A673 (cell line): ENCODE data around the gene NTF3. TPM values are rescaled to one million over a fixed set of nuclear protein-coding genes. Genes with fewer than 3 reads are reported as not detected.

Experiments used
- BruUV-seq: library from RNA; stranded (reverse); fragments of 400-500 nt; replicated peaks from 2 replicates; lab custom pipeline; 2021; lab: Mats Ljungman, UMichigan
- CTCF ChIA-PET: fragments of 300-600 bp; sonication (Branson Sonifier 250); formaldehyde crosslinking; loops from one replicate; lab custom pipeline; 2022; ENCODE audit warnings: antibody characterized with exemption; lab: Charles Lee
- POLR2A ChIA-PET: fragments of 300-600 bp; sonication (Branson Sonifier 250); formaldehyde crosslinking; loops from one replicate; lab custom pipeline; 2022; ENCODE audit warnings: antibody characterized with exemption; ENCODE audit not compliant: low non-redundant PET; lab: Charles Lee
- DNase-seq: peaks from one replicate; pipeline ENCODE4 v3.0.0-alpha.2; 2015; ENCODE audit warnings: low spot score
- H3K27ac ChIP-seq: fragments of 200-600 bp; sonication (generic); 2 replicates; pipeline ENCODE4 v1.5.1; 2016; ENCODE audit warnings: mixed run types, low read depth, mild to moderate bottlenecking, mixed read lengths, antibody characterized with exemption, low read length; ENCODE audit not compliant: poor library complexity, severe bottlenecking
- H3K27me3 ChIP-seq: fragments of 200-600 bp; sonication (generic); replicated peaks from 2 replicates; pipeline ENCODE4 v1.6.1; 2017; ENCODE audit warnings: mixed run types, low read depth, mild to moderate bottlenecking, mixed read lengths, antibody characterized with exemption, low read length; ENCODE audit not compliant: insufficient read depth, poor library complexity
- H3K36me3 ChIP-seq: fragments of 200-600 bp; sonication (generic); 2 replicates; pipeline ENCODE4 v1.6.1; 2016; ENCODE audit warnings: mixed run types, mild to moderate bottlenecking, mixed read lengths, antibody characterized with exemption, low read length; ENCODE audit not compliant: insufficient read depth, poor library complexity, severe bottlenecking
- H3K4me1 ChIP-seq: fragments of 200-600 bp; sonication (generic); 2 replicates; pipeline ENCODE4 v1.6.1; 2017; ENCODE audit warnings: mixed run types, mild to moderate bottlenecking, mixed read lengths, antibody characterized with exemption, low read length; ENCODE audit not compliant: insufficient read depth, poor library complexity, severe bottlenecking
- H3K4me3 ChIP-seq: fragments of 200-600 bp; sonication (generic); 2 replicates; pipeline ENCODE4 v1.5.1; 2016; ENCODE audit warnings: low read depth, mixed run types, mild to moderate bottlenecking, mixed read lengths, low read length; ENCODE audit not compliant: poor library complexity, severe bottlenecking
- H3K9me3 ChIP-seq: fragments of 200-600 bp; sonication (generic); 2 replicates; pipeline ENCODE4 v1.6.1; 2016; ENCODE audit warnings: mixed run types, low read depth, mild to moderate bottlenecking, mixed read lengths, antibody characterized with exemption, low read length; ENCODE audit not compliant: poor library complexity, severe bottlenecking
- EZH2 ChIP-seq: fragments of 200-600 bp; sonication (generic); IDR thresholded peaks from 2 replicates; pipeline ENCODE4 v1.6.1; 2017; ENCODE audit warnings: borderline replicate concordance, low read depth, mild to moderate bottlenecking, mixed read lengths, antibody characterized with exemption, low read length; ENCODE audit not compliant: poor library complexity, severe bottlenecking
- intact Hi-C: fragments of 100-400 bp; cut with micrococcal nuclease; formaldehyde crosslinking; loops from one replicate; pipeline ENCODE4 v1.10.0; 2022; ENCODE audit not compliant: unreplicated experiment
- total RNA-seq: library from RNA; stranded (reverse); gene quantifications from 2 replicates; pipeline ENCODE4 v1.2.3, GENCODE V29; 2021
- TF ChIP-seq, protein P1 (sequence below): fragments of 300-800, 200-600 bp; sonication (generic); conservative IDR thresholded peaks from 2 replicates; pipeline ENCODE4 v1.5.1; 2017; ENCODE audit warnings: low read depth, mild to moderate bottlenecking, antibody characterized with exemption, low read length, moderate library complexity, mixed read lengths

The NTF3 gene
- total RNA-seq, 1 experiment from 2014 or later = not detected

DNA sequence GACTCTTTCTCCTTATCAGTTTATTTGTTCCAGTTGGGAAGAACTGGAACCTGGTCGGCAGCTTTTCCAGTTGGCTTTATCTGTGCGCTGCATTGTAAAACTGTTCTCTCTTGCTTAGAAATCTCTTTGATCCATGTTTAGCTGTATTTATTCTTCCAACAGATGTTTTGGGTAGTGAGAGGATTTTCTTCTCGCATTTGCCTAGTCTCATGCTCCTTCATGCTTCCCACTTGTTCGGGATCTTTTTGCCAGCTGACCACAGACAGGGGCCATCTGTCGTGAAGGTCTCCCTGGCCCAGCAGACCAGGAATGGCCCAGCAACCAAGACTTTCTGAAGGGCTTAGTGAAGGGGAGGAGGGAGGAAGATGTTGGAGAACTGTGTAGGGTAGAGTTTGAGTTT is 21.6 kb downstream of the NTF3 start:
- no TSS peak for BruUV-seq
- TF ChIP-seq EZH2 = no peak
- TF ChIP-seq, protein P1, sequence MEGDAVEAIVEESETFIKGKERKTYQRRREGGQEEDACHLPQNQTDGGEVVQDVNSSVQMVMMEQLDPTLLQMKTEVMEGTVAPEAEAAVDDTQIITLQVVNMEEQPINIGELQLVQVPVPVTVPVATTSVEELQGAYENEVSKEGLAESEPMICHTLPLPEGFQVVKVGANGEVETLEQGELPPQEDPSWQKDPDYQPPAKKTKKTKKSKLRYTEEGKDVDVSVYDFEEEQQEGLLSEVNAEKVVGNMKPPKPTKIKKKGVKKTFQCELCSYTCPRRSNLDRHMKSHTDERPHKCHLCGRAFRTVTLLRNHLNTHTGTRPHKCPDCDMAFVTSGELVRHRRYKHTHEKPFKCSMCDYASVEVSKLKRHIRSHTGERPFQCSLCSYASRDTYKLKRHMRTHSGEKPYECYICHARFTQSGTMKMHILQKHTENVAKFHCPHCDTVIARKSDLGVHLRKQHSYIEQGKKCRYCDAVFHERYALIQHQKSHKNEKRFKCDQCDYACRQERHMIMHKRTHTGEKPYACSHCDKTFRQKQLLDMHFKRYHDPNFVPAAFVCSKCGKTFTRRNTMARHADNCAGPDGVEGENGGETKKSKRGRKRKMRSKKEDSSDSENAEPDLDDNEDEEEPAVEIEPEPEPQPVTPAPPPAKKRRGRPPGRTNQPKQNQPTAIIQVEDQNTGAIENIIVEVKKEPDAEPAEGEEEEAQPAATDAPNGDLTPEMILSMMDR = no peak
- Histone ChIP-seq H3K27me3 (peaks cover 25% of the 10 kb centered on the region), H3K36me3 (no peaks in the 10 kb centered on the region), H3K4me1 (no peaks in the 10 kb centered on the region), H3K27ac (no peak overlapping the region), H3K4me3 (no peak overlapping the region), H3K9me3 (no peaks in the 10 kb centered on the region)
- DNase-seq = no peak
- ChIA-PET CTCF (no interaction called here), POLR2A (no interaction called here)
- intact Hi-C loops = no loop called here

DNA sequence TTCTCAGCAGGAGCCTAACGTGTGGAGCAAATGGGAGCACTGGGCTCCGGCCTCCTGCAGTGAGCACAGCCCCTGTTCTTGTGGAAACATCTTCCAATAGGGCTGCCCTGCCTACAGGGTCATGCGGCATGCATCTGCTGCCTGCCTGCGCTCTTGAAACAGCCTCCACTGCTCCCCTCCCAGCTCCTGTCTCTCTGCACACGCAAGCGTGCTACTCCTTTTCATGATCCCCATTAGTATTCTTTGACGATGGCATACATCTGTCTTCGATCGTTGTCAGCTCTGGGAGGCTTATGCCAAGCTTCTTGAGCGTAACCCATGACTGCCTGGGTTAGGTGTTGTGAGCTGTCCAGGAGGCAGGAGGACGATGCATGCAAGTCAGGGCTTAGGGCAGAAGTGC is 23.1 kb downstream of the NTF3 start:
- BruUV-seq = no TSS peak
- intact Hi-C loops = no loop called here
- Histone ChIP-seq H3K36me3 (no peaks in the 10 kb centered on the region), H3K27me3 (peaks cover 9% of the 10 kb centered on the region), H3K4me1 (no peaks in the 10 kb centered on the region), H3K27ac (no peak overlapping the region), H3K4me3 (no peak overlapping the region), H3K9me3 (no peaks in the 10 kb centered on the region)
- DNase-seq = no peak
- TF ChIP-seq EZH2 = no peak
- TF ChIP-seq, protein P1 = no peak
- POLR2A ChIA-PET = no interaction called here
- CTCF ChIA-PET = no interaction called here

DNA sequence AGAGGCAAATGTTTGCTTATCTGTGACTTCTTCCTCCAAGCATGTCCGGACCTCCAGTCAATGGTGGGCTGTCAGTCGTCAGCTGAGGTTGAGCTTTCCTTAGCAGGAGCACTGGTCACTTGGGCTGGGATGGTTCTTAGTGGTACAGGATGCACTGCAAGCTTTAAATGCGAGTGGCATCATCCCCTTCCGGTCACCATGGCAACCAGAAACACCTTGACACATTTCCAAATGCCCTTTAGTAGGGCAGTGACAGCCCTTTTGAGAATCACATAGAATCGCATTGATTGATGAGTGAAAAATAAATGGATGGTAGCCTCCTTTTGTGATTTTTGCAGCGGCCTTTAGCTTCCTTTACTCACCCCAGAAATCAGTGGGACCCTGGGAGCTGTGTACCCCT is 24.1 kb downstream of the NTF3 start:
- intact Hi-C loops = no loop called here
- DNase-seq = no peak
- Histone ChIP-seq H3K4me1 (no peaks in the 10 kb centered on the region), H3K27me3 (no peaks in the 10 kb centered on the region), H3K9me3 (no peaks in the 10 kb centered on the region), H3K36me3 (no peaks in the 10 kb centered on the region), H3K27ac (no peak overlapping the region), H3K4me3 (no peak overlapping the region)
- BruUV-seq = no TSS peak
- ChIA-PET CTCF (no interaction called here), POLR2A (no interaction called here)
- TF ChIP-seq EZH2 = no peak
- TF ChIP-seq, protein P1 = no peak
